Sigmoid colon (tissue), 3 donors: ENCODE data around the gene ARHGAP42.

Experiments
- POLR2A ChIP-seq, 2 donors: fragments of 450-650 bp; IDR thresholded peaks; one replicate each; pipeline ENCODE4 v1.6.1; 2016; ENCODE audit warnings: antibody characterized with exemption in 2 of 2, mild to moderate bottlenecking in 2 of 2, moderate library complexity in 2 of 2
- TF ChIP-seq, protein P1 (sequence below), 4 experiments: fragments of 450-650 bp in 3 of 4; fragments of 200-600 bp in 1 of 4; IDR thresholded peaks; one replicate each; pipeline ENCODE4 v1.5.1; 2016 to 2019; ENCODE audit warnings: antibody characterized with exemption in 4 of 4, mild to moderate bottlenecking in 3 of 4, moderate library complexity in 2 of 4

DNA sequence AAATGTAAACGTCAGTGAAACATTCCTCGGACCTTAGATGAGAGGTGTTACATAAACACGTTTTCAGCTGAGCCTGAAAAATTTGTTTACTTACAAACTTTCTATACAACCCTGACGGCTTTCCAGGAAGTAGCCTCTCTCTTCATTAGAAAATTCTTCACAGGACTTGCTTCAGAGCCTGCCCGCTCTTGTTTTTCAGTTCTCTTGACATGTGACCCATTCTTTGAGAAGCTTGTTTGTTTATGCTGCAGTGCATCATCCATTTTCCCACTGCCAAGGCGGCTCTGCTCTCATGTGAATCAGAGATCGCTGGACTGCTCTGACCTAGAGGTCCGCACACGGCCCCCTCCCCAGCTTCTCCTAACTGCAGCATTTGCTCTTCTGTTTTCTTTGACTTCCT lies 47.9 kb upstream of the ARHGAP42 start:
- no peak for TF ChIP-seq POLR2A (IDR thresholded peaks at IDR 0.05)
- TF ChIP-seq, protein P1, sequence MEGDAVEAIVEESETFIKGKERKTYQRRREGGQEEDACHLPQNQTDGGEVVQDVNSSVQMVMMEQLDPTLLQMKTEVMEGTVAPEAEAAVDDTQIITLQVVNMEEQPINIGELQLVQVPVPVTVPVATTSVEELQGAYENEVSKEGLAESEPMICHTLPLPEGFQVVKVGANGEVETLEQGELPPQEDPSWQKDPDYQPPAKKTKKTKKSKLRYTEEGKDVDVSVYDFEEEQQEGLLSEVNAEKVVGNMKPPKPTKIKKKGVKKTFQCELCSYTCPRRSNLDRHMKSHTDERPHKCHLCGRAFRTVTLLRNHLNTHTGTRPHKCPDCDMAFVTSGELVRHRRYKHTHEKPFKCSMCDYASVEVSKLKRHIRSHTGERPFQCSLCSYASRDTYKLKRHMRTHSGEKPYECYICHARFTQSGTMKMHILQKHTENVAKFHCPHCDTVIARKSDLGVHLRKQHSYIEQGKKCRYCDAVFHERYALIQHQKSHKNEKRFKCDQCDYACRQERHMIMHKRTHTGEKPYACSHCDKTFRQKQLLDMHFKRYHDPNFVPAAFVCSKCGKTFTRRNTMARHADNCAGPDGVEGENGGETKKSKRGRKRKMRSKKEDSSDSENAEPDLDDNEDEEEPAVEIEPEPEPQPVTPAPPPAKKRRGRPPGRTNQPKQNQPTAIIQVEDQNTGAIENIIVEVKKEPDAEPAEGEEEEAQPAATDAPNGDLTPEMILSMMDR (IDR thresholded peaks at IDR 0.05), result no peak
